HEK293 (cell line): ENCODE results near the gene CBLIF.
"Not testable (repeated sequence)": the region's sequence is repeated elsewhere in the genome, so short reads cannot be mapped to it uniquely, and the experiment has no call there.

Experiments used
- CTCF ChIA-PET: fragments of 350-600 bp; formaldehyde crosslinking; extraction: SDS; loops from one replicate; lab custom pipeline; 2021; ENCODE audit warnings: antibody characterized with exemption; lab: Yijun Ruan, JAX
- POLR2A ChIA-PET: fragments of 300-600 bp; formaldehyde crosslinking; extraction: SDS; loops from one replicate; lab custom pipeline; 2020; ENCODE audit warnings: antibody characterized with exemption, inconsistent platforms; lab: Yijun Ruan, JAX
- H3K27ac ChIP-seq: fragments of 200-500 bp; sonication (Bioruptor generic); 2 replicates; pipeline ENCODE4 v1.5.1; 2014; ENCODE audit warnings: low read depth, low read length, control low read depth, inconsistent platforms; ENCODE audit errors: extremely low read depth
- H3K36me3 ChIP-seq, 2 experiments: fragments of 200-500 bp in 1 of 2; sonication (Bioruptor generic) in 1 of 2; 1 replicate in 1 of 2; 2 replicates in 1 of 2; pipeline ENCODE4 v1.5.1; 2014 to 2017; ENCODE audit warnings: inconsistent platforms in 2 of 2, low read length in 2 of 2; ENCODE audit not compliant: control insufficient read depth in 2 of 2, insufficient read depth in 1 of 2
- H3K4me1 ChIP-seq: fragments of 200-500 bp; sonication (Bioruptor generic); 2 replicates; pipeline ENCODE4 v1.5.1; 2014; ENCODE audit warnings: mild to moderate bottlenecking, low read length, inconsistent platforms; ENCODE audit not compliant: control insufficient read depth, insufficient read depth
- H3K4me3 ChIP-seq: 2 replicates; pipeline ENCODE4 v1.5.1; 2011; ENCODE audit warnings: low read depth, mild to moderate bottlenecking, control low read depth, low read length, moderate library complexity
- H3K9me3 ChIP-seq: fragments of 200-500 bp; sonication (Bioruptor generic); 2 replicates; pipeline ENCODE4 v1.5.1; 2014; ENCODE audit warnings: low read depth, low read length, inconsistent platforms; ENCODE audit not compliant: control insufficient read depth, insufficient read depth
- KLF9 ChIP-seq: fragments of 450-650 bp; formaldehyde crosslinking; IDR thresholded peaks from 2 replicates; pipeline ENCODE4 v1.5.1; 2016; ENCODE audit warnings: missing biosample characterization, missing genetic modification characterization, low read depth
- MYNN ChIP-seq: fragments of 450-650 bp; formaldehyde crosslinking; IDR thresholded peaks from 2 replicates; pipeline ENCODE4 v1.5.1; 2016; ENCODE audit warnings: missing biosample characterization, missing genetic modification characterization, borderline replicate concordance
- OVOL3 ChIP-seq: fragments of 450-650 bp; formaldehyde crosslinking; IDR thresholded peaks from 2 replicates; pipeline ENCODE4 v1.5.1; 2016; ENCODE audit warnings: missing biosample characterization, missing genetic modification characterization
- TCF7L2 ChIP-seq: IDR thresholded peaks from 2 replicates; pipeline ENCODE4 v1.6.1; 2011; ENCODE audit warnings: low read depth, mild to moderate bottlenecking, inconsistent platforms, low read length, moderate library complexity, borderline replicate concordance
- ZBTB7A ChIP-seq: fragments of 450-650 bp; formaldehyde crosslinking; IDR thresholded peaks from 2 replicates; pipeline ENCODE4 v1.5.1; 2016; ENCODE audit warnings: low read depth, missing biosample characterization, missing genetic modification characterization
- ZFP41 ChIP-seq: fragments of 450-650 bp; formaldehyde crosslinking; IDR thresholded peaks from 2 replicates; pipeline ENCODE4 v1.5.1; 2016; ENCODE audit warnings: missing biosample characterization, missing genetic modification characterization, borderline replicate concordance
- ZNF132 ChIP-seq: fragments of 450-650 bp; formaldehyde crosslinking; IDR thresholded peaks from 2 replicates; pipeline ENCODE4 v1.5.1; 2017; ENCODE audit warnings: missing biosample characterization, missing genetic modification characterization, borderline replicate concordance
- ZNF292 ChIP-seq: fragments of 450-650 bp; formaldehyde crosslinking; IDR thresholded peaks from 2 replicates; pipeline ENCODE4 v1.5.1; 2016; ENCODE audit warnings: low read depth, missing biosample characterization, missing genetic modification characterization, borderline replicate concordance
- ZNF354C ChIP-seq: fragments of 450-650 bp; formaldehyde crosslinking; IDR thresholded peaks from 2 replicates; pipeline ENCODE4 v1.5.1; 2016; ENCODE audit warnings: missing biosample characterization, missing genetic modification characterization, low read depth, borderline replicate concordance
- ZNF600 ChIP-seq: fragments of 450-650 bp; formaldehyde crosslinking; IDR thresholded peaks from 2 replicates; pipeline ENCODE4 v1.5.1; 2016; ENCODE audit warnings: missing biosample characterization, missing genetic modification characterization
- ZNF621 ChIP-seq: fragments of 450-650 bp; formaldehyde crosslinking; IDR thresholded peaks from 2 replicates; pipeline ENCODE4 v1.5.1; 2017; ENCODE audit warnings: missing biosample characterization, missing genetic modification characterization
- ZNF776 ChIP-seq: fragments of 450-650 bp; formaldehyde crosslinking; IDR thresholded peaks from 2 replicates; pipeline ENCODE4 v1.5.0; 2017; ENCODE audit warnings: missing biosample characterization, missing genetic modification characterization, borderline replicate concordance
- ZNF777 ChIP-seq: fragments of 450-650 bp; formaldehyde crosslinking; IDR thresholded peaks from 2 replicates; pipeline ENCODE4 v1.5.1; 2017; ENCODE audit warnings: missing biosample characterization, missing genetic modification characterization, borderline replicate concordance
- TF ChIP-seq, protein P1 (sequence below): fragments of 450-650 bp; formaldehyde crosslinking; IDR thresholded peaks from 2 replicates; pipeline ENCODE4 v1.5.1; 2016; ENCODE audit warnings: missing biosample characterization, missing genetic modification characterization
- TF ChIP-seq, protein P2 (sequence below): fragments of 450-650 bp; formaldehyde crosslinking; IDR thresholded peaks from 2 replicates; pipeline ENCODE4 v1.5.1; 2016; ENCODE audit warnings: missing biosample characterization, missing genetic modification characterization
- TF ChIP-seq, protein P3 (sequence below): fragments of 450-650 bp; formaldehyde crosslinking; IDR thresholded peaks from 2 replicates; pipeline ENCODE4 v1.5.1; 2016; ENCODE audit warnings: missing biosample characterization, missing genetic modification characterization

Gene CBLIF

DNA sequence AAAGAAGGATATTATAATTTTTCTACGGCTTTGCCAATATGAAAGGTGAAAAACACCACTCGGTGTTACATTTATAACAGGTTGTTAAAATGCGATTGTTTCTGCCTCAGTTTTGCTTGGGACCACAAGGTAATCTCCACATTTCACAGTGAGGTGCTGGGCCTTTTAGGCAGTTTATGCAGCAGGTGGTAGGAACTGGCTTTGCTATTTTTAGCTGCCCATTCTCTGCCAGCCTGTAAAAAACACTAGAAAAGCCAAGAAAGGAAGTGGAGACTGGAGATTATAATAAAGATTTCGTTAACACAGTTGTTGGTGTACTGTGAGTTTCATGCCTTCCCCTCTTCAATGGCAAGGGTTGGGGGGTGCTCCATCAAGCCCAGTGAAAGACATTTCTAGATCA, 26.7 kb downstream of the CBLIF start:
- H3K36me3 ChIP-seq = no peaks in the 10 kb centered on the region
- TF ChIP-seq ZNF132 (tag by site-specific recombination) = no peak
- TF ChIP-seq ZNF354C (tag by site-specific recombination) = no peak
- TF ChIP-seq MYNN (tag by site-specific recombination) = no peak
- TF ChIP-seq OVOL3 (tag by site-specific recombination) = no peak
- TF ChIP-seq, protein P1, sequence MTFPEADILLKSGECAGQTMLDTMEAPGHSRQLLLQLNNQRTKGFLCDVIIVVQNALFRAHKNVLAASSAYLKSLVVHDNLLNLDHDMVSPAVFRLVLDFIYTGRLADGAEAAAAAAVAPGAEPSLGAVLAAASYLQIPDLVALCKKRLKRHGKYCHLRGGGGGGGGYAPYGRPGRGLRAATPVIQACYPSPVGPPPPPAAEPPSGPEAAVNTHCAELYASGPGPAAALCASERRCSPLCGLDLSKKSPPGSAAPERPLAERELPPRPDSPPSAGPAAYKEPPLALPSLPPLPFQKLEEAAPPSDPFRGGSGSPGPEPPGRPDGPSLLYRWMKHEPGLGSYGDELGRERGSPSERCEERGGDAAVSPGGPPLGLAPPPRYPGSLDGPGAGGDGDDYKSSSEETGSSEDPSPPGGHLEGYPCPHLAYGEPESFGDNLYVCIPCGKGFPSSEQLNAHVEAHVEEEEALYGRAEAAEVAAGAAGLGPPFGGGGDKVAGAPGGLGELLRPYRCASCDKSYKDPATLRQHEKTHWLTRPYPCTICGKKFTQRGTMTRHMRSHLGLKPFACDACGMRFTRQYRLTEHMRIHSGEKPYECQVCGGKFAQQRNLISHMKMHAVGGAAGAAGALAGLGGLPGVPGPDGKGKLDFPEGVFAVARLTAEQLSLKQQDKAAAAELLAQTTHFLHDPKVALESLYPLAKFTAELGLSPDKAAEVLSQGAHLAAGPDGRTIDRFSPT (tag by site-specific recombination) = no peak
- TF ChIP-seq ZNF776 (tag by site-specific recombination) = no peak
- TF ChIP-seq, protein P2, sequence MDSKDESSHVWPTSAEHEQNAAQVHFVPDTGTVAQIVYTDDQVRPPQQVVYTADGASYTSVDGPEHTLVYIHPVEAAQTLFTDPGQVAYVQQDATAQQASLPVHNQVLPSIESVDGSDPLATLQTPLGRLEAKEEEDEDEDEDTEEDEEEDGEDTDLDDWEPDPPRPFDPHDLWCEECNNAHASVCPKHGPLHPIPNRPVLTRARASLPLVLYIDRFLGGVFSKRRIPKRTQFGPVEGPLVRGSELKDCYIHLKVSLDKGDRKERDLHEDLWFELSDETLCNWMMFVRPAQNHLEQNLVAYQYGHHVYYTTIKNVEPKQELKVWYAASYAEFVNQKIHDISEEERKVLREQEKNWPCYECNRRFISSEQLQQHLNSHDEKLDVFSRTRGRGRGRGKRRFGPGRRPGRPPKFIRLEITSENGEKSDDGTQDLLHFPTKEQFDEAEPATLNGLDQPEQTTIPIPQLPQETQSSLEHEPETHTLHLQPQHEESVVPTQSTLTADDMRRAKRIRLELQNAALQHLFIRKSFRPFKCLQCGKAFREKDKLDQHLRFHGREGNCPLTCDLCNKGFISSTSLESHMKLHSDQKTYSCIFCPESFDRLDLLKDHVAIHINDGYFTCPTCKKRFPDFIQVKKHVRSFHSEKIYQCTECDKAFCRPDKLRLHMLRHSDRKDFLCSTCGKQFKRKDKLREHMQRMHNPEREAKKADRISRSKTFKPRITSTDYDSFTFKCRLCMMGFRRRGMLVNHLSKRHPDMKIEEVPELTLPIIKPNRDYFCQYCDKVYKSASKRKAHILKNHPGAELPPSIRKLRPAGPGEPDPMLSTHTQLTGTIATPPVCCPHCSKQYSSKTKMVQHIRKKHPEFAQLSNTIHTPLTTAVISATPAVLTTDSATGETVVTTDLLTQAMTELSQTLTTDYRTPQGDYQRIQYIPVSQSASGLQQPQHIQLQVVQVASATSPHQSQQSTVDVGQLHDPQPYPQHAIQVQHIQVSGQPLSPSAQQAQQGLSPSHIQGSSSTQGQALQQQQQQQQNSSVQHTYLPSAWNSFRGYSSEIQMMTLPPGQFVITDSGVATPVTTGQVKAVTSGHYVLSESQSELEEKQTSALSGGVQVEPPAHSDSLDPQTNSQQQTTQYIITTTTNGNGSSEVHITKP (tag by site-specific recombination) = no peak
- TF ChIP-seq ZNF600 (tag by site-specific recombination) = no peak
- TF ChIP-seq ZBTB7A (tag by site-specific recombination) = no peak
- TF ChIP-seq ZNF292 (tag by site-specific recombination) = no peak
- TF ChIP-seq KLF9 (tag by site-specific recombination) = no peak
- TF ChIP-seq ZNF621 (tag by site-specific recombination) = no peak
- TF ChIP-seq, protein P3, sequence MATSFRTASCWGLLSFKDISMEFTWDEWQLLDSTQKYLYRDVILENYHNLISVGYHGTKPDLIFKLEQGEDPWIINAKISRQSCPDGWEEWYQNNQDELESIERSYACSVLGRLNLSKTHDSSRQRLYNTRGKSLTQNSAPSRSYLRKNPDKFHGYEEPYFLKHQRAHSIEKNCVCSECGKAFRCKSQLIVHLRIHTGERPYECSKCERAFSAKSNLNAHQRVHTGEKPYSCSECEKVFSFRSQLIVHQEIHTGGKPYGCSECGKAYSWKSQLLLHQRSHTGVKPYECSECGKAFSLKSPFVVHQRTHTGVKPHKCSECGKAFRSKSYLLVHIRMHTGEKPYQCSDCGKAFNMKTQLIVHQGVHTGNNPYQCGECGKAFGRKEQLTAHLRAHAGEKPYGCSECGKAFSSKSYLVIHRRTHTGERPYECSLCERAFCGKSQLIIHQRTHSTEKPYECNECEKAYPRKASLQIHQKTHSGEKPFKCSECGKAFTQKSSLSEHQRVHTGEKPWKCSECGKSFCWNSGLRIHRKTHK = no peak
- TF ChIP-seq TCF7L2 = no peak
- TF ChIP-seq ZFP41 (tag by site-specific recombination) = no peak
- no peak for TF ChIP-seq ZNF777 (tag by site-specific recombination)
- TF ChIP-seq, all 188 proteins: peak for 0
- Histone ChIP-seq H3K9me3 (no peaks in the 10 kb centered on the region), H3K4me3 (no peak overlapping the region), H3K4me1 (no peaks in the 10 kb centered on the region), H3K27ac (no peak overlapping the region)
- ChIA-PET POLR2A (no interaction called here), CTCF (interaction anchor here (0.7 kb wide), 1 partner anchor 470 kb away, joined by 3 read pairs; no protein-coding TSS in a partner anchor)

DNA sequence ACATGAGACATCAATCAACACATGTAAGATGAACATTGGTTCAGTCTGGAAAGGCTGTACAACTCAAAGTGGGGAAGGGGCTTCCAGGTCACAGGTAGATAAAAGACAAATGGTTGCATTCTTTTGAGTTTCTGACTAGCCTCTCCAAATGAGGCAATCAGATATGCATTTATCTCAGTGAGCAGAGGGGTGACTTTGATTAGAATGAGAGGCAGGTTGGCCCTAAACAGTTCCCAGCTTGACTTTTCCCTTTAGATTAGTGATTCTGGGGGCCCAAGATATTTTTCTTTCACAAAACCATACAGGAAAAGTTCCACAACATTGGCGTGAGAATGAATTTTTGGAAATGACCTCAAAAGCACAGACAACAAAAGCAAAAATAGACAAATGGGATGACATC, 28.9 kb downstream of the CBLIF start:
- POLR2A ChIA-PET = not testable (repeated sequence)

More for the DNA sequence above, 28.9 kb downstream of the CBLIF start:
- not testable (repeated sequence) for H3K4me1 ChIP-seq, H3K27ac ChIP-seq, H3K4me3 ChIP-seq, H3K9me3 ChIP-seq, H3K36me3 ChIP-seq
- CTCF ChIA-PET = interaction anchor here (0.7 kb wide), 1 partner anchor 686 kb away, joined by 4 read pairs; no protein-coding TSS in a partner anchor
